ENCODE data around the gene HSD11B1.

HSD11B1 gene

DNA sequence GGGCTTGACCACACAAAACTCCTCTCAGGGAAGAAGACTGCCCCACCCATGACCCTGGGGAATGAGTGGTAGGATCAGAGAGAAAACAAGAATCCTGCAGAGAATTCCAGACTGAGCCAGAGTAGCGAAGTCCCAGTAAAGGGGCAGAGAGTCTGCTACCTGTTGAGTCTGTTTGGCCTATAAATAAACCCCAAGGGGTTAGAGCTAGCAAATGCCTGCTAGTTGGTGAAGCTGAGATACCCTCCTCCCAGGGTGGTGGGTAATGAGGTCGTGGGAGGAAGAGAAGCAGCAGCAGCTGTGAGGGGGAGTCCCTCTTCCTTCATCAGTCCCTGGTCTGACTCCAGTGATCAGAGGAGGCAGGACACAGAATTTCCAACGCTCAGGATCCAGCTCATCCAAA lies 53.8 kb downstream of the HSD11B1 start:
- DNase-seq = no peak

DNA sequence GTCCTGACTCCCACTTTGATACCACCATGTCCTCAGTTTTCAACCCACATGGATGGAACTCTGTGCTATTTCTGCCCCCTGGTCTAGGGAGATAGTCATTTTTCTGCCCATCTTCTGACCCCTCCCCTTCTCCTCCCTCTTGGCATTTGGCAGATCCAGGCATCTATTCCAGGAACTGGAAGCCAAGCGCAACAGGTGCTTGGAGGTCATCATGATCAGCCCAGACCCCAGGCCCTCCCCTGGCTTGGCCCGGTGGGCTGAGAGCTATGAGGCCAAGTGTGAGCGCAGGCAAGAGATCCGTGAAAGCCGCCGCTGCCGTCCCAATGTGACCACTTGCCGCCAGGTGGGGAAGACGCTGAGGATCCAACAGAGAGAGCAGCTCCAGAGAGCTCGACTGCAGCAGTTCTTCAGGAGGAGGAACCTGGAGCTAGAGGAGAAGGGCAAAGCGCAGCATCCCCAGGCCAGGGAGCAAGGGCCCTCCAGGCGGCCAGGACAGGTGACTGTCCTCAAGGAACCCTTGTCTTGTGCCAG lies 55.2 kb downstream of the HSD11B1 start:
- no peak for DNase-seq

DNA sequence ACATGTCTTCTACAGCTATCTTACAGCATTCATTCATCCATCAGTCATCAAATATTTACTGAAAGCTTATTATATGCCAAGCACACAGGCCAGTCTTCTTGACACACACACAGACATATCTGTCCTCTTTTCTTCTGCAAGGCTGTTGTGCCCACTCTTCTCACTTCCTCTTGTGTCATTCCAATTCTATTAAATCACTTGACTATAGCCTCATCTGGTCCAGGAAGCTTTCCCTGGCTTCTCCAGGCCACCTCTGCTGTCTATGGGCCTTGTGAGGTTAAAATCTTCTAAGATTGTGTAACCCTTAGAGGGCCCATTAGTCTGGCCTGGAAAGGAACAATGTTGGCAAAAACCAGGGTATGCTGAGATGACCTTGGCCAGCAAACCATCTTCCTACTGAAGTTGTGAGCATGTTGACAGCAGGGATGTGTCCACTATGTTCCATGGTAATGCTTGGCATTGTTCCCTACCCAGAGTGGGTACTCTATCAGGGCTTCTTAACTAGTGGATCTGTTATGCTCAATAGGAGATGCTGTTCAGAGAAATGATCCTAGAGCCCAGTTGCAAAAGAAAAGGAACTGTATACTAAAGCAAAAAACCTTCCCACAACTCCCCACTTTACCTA lies 56.5 kb downstream of the HSD11B1 start:
- DNase-seq = no peak

DNA sequence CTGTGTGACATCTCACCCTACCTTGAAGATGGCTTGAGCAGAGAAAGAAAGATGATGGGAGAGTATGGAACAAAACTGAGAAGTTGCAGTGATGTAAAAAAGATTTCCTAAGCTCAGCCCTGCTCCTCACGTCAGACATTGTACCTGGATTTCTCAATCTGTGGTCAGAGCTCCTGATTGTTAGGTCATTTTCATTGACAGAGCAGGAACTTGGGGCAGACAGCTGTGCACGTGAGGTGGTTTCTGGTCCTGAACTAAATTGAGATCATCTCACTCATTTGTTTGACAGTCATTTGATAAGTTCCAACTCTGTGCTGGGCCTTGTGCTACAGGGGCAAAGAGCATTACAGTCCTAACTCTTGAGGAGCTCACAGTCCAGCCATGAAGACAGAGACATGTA lies 61.4 kb downstream of the HSD11B1 start:
- no peak for DNase-seq

DNA sequence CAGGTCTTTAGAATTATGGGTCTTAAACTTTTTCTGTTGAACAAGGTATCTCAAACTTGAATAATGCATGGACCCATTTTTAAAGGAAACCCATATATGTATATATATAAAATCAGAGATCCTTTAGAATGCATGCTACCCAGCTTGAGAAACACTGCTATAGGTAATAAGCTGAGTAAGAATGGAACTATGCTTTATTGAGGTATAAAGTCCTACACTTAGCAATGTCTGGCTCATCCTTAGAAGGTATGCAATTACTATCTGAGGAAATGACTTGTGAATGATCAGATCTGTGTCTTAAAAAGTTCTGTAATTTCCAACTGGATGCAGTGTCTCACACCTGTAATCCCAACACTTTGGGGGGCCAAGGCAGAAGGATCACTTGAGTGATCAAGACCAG lies 62.5 kb downstream of the HSD11B1 start:
- no peak for DNase-seq

DNA sequence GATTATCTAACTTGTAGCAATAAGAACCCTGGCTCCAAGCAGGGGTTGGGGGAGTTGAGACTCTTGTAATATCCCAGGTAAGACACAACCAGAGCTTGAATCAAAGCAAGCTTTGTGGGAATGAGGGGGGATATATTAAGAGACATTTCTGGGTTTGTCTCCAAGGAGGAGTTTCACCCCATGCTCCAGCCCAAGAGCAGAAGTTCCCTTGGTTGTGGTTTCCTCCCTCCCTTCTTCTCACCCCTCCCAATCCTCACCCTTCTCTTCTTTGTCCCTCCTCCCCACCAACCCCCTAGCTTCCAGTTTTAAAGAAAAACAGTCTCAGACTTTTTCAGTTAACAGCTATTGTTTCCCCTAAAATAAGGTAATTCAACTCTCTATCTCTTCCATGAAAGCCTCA lies 63.1 kb downstream of the HSD11B1 start:
- DNase-seq = no peak

DNA sequence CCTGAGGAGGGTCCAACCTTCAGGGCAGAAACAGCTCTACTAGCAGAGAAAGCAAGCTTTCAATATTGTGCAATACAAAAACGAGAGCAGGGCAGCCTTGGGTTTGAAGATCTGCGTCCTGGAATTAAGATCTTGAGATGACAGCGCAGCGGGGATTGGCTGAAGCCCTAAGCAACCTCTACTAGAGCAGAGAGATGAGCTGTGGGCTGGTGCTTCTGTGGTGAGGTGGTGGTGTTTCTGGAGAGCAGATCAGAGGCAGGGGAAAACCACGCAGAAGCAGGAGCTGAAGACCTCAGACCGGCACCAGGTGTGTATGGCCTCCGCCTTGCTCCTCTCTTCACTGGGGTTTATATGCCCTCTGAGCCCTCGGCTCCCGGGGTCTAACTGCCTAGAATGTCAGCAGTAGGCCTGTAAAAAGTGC lies 63.7 kb downstream of the HSD11B1 start:
- DNase-seq = no peak

DNA sequence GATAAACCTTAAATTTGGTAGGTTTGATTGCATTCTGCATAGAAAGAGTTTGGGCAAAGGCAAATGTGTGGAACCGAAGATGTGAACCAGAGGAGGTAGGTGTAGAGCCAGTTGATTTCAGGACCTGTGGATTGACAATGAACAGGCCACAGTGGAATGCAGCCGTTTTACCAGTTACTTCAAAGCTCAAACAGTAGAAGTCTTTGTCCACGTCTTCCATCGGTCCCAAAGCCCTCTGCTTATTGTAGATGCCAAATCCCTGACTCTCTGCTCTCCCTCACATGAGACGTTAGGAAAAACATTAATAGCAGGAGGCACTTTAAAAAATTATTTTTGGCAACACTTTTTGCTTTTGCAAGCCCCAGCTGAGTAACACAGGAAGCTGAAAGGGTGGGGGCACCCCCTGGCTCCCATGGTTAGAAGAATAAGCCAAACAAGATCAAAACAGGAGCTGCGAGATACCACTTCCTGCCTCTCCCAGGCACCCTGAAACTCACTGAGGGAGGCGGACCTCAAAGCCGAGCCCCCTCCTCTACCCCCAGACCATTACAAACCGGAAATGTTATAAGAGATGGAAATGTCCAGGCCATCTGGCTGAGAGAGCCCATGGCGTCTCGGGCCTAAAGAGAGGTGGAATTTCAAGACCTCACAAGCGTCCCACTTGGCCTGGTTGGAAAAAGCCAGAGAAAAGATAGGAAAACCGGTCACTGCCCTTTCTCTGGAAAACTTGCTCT lies 64.7 kb downstream of the HSD11B1 start:
- DNase-seq = no peak

DNA sequence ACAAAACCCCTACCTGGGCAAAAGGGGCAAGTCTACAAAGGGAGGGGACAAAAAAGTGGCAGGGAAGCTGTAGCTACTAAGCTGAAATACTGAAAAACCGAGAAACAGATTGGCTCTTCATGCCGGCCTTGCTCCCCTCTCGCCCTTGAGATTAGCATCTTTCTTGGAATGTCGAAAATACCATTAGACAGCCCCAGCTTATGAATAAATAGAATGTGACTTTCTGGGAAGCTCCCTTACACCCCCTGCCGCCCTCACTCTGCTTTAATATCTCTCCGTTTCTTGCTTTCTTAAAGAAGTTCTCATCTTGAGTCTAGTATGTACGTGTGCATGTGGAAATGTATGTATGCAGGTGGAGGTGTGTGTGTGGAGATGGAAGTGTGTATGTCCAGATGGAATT lies 65.3 kb downstream of the HSD11B1 start:
- no peak for DNase-seq

DNA sequence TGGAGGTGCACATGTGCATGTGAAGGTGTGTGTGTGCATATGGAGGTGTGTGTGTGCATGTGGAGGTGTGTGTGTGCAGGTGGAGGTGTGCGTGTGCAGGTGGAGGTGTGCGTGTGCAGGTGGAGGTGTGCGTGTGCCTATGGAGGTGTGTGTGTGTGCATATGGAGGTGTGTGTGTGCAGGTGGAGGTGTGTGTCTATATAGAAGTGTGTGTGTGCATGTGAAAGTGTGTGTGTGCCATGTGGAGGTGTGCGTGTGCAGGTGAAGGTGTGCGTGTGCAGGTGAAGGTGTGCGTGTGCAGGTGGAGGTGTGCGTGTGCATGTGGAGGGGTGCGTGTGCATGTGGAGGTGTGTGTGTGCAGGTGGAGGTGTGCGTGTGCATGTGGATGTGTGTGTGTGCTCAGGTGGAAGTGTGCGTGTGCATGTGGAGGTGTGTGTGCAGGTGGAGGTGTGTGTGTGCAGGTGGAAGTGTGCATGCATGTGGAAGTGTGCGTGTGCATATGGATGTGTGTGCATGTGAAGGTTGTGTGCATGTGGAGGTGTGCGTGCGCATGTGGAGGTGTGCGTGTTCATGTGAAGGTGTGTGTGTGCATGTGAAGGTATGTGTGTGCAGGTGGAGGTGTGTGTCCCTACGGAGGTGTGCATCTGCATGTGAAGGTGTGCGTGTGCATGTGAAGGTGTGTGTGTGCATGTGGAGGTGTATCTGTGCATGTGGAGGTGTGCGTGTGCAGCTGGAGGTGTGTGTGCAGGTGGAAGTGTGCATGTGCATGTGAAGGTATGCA lies 66.2 kb downstream of the HSD11B1 start:
- no peak for DNase-seq

DNA sequence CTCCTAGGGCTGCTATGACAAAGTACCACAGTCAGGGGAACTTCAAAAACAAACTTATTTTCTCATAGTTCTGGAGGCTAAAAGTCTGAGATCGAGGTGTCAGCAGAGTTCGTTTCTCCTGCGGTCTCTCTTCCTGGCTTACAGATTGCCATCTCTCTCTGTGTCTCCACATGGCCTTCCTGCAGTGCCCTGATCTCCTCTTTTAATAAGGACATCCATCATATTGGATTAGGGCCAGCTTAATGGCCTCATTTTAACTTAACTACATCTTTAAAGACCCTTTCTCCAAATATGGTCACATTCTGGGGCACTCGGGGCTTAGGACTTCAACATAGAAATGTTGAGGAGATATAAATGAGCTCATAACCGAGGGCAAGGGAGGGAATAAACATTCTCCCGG lies 67.5 kb downstream of the HSD11B1 start:
- no peak for DNase-seq

DNA sequence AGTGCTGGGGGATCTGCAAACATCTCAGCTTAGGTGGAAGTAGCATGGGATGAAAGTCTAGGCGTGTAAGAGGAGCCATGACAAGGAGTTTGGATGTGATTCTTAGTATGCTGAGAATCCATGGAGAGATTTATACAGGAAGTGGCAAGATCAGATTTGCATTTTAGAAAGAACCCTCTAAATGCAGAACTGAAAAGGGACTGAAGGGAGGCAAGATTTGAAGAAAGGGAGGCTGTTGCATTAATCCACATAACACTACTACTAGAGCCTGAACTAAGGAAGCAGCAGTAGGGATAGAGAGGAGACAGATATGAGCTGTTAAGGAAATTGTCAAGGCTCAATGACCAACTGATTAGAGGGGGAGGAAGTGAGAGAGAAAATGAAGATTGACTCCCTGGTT lies 69.9 kb downstream of the HSD11B1 start:
- DNase-seq = no peak

DNA sequence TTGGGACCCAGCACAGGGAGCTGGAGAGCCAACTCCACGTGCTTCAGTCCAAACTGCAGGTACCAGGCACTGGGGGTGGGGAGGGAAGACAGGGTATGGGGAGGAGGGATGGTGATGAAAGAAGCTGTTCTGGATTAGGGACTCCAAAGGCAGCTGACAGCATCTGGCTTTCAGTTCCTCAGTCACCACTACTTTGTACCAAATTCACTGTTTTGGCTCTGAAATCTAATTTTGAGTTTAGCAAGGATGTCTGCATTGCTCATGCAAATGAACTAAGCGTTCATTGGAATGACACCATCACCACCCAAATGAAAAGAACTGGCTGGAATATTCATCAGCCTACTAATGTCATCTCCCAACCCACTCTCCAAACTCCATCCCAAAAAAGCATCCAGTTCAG lies 71.0 kb downstream of the HSD11B1 start:
- DNase-seq = no peak

DNA sequence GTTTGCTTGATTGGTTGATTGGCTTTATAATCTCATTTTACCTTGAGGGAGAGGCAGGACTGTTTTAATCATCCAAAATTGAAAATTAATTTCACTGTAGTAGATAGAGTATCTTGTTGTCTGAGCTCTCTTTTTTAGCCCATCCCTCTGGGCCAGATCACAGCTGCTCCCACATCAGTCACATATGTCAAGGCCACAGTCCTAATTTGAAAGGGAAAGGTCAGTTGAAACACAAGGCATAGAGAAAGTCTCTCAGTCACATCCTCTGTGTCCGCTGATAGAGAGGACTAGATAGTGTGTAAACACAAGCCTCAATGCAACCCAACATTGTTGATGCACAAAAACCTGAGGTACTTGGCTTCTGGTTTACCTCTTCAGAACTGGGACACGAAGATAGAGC lies 72.9 kb downstream of the HSD11B1 start:
- no peak for DNase-seq

DNA sequence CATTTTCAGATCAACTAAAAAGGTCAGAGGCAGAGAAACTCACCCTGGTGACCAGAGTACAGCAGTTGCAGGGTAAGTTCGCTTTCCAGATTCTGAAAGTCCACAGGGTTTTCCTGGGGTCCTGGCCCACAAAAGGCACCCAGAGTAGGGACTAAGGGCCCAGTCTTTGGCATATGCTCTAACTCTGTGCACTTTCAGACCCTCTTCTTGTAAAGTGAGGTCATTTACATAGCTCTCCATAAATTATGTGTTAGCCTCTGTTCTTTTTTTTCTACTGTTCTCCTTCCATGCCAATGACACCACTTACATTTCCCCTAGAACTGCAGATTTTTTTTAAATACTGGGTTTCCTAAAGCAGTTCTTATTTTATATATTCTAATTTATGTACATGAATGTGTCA lies 73.5 kb downstream of the HSD11B1 start:
- DNase-seq = no peak

DNA sequence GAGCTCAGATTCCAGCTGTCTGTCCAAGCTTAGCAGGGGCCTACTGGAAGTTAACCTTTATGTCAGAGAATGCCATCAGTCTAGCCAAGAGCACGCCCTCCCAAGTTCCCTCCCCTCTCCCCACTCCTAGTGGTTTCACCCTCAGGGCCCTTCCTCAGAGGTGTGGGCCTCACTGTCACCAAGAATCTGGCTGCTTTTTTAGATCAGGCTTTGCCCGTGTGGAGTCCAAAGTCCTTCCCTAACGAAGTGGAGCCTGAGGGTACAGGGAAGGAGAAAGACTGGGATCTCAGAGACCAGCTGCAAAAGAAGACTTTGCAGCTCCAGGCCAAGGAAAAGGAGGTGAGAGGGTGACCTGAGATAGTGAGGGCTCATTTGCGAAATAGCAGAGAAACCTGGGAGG lies 75.6 kb downstream of the HSD11B1 start:
- DNase-seq = no peak

DNA sequence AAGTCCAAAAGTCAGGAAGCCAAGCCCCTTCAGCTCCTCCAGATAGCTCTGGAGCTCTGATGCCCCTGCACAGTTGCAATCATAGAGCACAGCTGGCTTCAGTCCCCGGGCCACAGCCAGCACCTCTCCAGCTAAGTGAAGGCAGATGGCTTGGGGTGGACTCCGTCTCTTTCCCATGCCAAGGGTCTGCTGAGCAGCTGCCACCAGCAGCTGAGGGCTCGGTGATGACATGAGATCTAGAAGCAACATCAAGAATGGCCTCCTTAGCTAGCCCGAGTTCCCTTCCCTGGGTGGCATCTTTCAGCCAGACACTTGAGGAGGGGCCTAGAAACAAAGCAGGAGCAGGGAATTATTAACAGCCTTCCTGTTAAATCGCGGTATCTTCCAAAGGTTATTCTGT lies 78.7 kb downstream of the HSD11B1 start:
- no peak for DNase-seq
